Stimulated activated CD8-positive, alpha-beta memory T cell treated with anti-CD3 and anti-CD28 coated beads, Interleukin-7, amount 100 ng/mL, for 4 hours (primary cell): ENCODE data around the gene TMCO4.

Source experiments
- DNase-seq, 2 donors: peaks; one replicate each; pipeline ENCODE4 v3.0.0-alpha.2; 2020; ENCODE audit warnings: low read depth in 2 of 2

TMCO4 gene

GRCh38 chr1:19717467-19717866 is 82.2 kb downstream of the TMCO4 start:
- no peak for DNase-seq

- DNase-seq, result peak; percentile 57 to 63
These were observed 84.1 kb downstream of the TMCO4 start for GRCh38 chr1:19715334-19716203.

GRCh38 chr1:19712928-19713327 is 86.8 kb downstream of the TMCO4 start:
- no peak for DNase-seq

- no peak for DNase-seq
These were observed 88.7 kb downstream of the TMCO4 start for GRCh38 chr1:19710825-19711611.

GRCh38 chr1:19709260-19709793 is 90.4 kb downstream of the TMCO4 start:
- DNase-seq, result no peak

- no peak for DNase-seq
These were observed 91.1 kb downstream of the TMCO4 start for GRCh38 chr1:19708567-19709110.

- DNase-seq, result no peak
These were observed 93.6 kb downstream of the TMCO4 start for GRCh38 chr1:19706136-19706535.

GRCh38 chr1:19705464-19705863 is 94.3 kb downstream of the TMCO4 start:
- DNase-seq, result no peak

- DNase-seq, result peak; percentile 20 to 29
These were observed 95.2 kb downstream of the TMCO4 start for GRCh38 chr1:19704247-19705113.

GRCh38 chr1:19703280-19703679 is 96.4 kb downstream of the TMCO4 start:
- no peak for DNase-seq

GRCh38 chr1:19700079-19700777 is 99.5 kb downstream of the TMCO4 start:
- DNase-seq, result no peak

GRCh38 chr1:19698181-19698580 is 101.5 kb downstream of the TMCO4 start:
- DNase-seq, result no peak

GRCh38 chr1:19696820-19697219 is 102.9 kb downstream of the TMCO4 start:
- DNase-seq, result no peak

GRCh38 chr1:19695772-19696171 is 103.9 kb downstream of the TMCO4 start:
- no peak for DNase-seq

GRCh38 chr1:19694298-19694697 is 105.4 kb downstream of the TMCO4 start:
- no peak for DNase-seq

- no peak for DNase-seq
These were observed 109.4 kb downstream of the TMCO4 start for GRCh38 chr1:19690342-19690741.

- DNase-seq, result no peak
These were observed 109.9 kb downstream of the TMCO4 start for GRCh38 chr1:19689856-19690255.

GRCh38 chr1:19689085-19689757 is 110.5 kb downstream of the TMCO4 start:
- DNase-seq, result no peak

- peak; percentile 10 to 33 for DNase-seq
These were observed 111.5 kb downstream of the TMCO4 start for GRCh38 chr1:19688041-19688842.
